Measurements from ENCODE around the gene SLC9A5.

- no peak for TF ChIP-seq CTCF (optimal IDR thresholded peaks at IDR 0.05 in 1 of 3, IDR thresholded peaks at IDR 0.05 in 1 of 3, conservative IDR thresholded peaks at IDR 0.05 in 1 of 3; ENCODE audit: extremely low read depth in 1 of 3, insufficient read depth in 2 of 3, low read length in 3 of 3)
- TF ChIP-seq EZH2 (IDR thresholded peaks at IDR 0.05; ENCODE audit: low read length) = no peak
Measured at GRCh38 chr16:67243481-67243880, 5.3 kb upstream of the SLC9A5 start.
